GM12872 (cell line): Measurements from ENCODE around the gene FBP2.

Experiments
- TF ChIP-seq, protein P1 (sequence below): IDR thresholded peaks from 3 replicates; pipeline ENCODE4 v1.5.1; 2011; ENCODE audit warnings: low read depth, mild to moderate bottlenecking, low read length, moderate library complexity; ENCODE audit not compliant: insufficient read depth

Gene FBP2

GRCh38 chr9:94632737-94633136 lies 39.1 kb upstream of the FBP2 start:
- TF ChIP-seq, protein P1, sequence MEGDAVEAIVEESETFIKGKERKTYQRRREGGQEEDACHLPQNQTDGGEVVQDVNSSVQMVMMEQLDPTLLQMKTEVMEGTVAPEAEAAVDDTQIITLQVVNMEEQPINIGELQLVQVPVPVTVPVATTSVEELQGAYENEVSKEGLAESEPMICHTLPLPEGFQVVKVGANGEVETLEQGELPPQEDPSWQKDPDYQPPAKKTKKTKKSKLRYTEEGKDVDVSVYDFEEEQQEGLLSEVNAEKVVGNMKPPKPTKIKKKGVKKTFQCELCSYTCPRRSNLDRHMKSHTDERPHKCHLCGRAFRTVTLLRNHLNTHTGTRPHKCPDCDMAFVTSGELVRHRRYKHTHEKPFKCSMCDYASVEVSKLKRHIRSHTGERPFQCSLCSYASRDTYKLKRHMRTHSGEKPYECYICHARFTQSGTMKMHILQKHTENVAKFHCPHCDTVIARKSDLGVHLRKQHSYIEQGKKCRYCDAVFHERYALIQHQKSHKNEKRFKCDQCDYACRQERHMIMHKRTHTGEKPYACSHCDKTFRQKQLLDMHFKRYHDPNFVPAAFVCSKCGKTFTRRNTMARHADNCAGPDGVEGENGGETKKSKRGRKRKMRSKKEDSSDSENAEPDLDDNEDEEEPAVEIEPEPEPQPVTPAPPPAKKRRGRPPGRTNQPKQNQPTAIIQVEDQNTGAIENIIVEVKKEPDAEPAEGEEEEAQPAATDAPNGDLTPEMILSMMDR, result no peak

DNA sequence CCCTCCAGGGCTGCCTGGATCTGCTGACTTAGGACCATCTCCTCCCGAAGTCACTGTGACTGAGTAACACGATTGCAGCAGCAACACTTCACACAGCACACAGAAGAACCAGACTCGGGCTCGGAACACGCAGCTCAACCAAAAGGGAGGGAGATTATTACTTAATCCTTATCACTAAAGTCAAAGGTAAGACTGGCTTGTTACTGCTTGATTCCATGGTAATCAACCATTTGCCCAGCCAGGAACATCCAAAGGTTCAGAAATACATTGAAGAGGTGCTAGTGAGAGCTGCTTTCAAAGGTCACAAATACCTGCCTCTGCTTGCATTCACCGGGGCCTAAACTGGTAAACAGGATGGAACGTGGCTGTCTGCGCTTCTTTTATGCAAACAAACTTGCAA lies 38.0 kb upstream of the FBP2 start:
- TF ChIP-seq, protein P1, result no peak

DNA sequence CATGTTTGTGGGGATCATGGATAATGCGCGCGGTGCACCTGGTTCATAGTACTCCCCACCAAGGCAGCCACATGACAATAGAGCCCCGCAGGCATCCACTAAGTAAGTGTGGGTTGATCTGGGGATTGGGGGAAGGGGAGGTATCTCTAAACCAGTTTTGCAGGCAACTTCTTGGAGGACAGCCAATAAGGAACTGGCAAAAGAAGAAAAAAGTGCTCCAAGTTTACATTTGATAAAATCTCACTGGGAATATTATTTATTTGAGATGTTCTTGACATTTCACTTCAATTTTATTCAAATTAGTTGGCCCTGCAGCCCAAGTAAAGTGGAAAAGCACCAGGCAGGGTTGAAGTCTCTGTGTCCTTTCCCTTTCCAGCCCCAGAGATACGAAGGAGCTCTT lies 37.2 kb upstream of the FBP2 start:
- TF ChIP-seq, protein P1, result no peak

- TF ChIP-seq, protein P1, result no peak
Measured at GRCh38 chr9:94630281-94630680, 36.7 kb upstream of the FBP2 start.

GRCh38 chr9:94627287-94627686 lies 33.7 kb upstream of the FBP2 start:
- TF ChIP-seq, protein P1, result no peak

DNA sequence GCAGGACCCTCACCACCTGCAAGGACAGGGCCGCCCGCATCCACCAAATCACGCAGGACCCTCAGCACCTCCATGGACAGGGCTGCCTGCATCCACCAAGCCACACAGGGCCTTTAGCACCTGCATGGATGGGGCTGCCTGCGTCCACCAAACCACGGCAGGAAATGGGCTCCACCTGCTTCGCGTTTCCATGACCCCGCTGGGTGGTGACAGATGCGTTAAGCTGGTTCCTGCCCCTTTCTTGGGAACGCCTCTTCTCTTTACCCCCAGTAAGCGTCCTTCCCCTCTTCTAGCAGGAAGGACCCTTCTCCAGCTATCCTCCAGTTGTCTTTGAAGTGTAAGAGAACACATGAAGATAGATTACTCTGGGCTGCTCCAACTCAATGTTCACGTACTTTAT lies 32.2 kb upstream of the FBP2 start:
- TF ChIP-seq, protein P1, result no peak

DNA sequence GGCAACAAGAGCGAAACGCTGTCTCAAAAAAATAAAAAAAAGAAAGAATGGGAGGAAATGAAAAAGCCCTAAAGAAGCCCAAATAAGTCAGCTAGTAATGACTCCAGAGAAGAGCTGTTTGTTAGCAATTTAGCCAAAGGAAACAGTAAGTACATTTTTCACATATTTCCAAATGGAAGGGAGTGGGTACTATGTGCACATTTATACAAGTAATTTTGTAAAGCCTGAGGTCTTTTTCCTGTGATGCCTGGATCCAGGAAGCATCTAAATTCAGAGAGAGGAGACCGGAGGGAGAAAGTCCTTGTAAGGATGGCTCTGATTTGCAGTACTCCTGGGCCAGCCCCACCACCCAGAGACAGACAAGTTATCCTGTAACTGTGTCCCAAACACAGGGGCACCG lies 31.0 kb upstream of the FBP2 start:
- TF ChIP-seq, protein P1, result no peak

GRCh38 chr9:94623253-94623652 lies 29.6 kb upstream of the FBP2 start:
- TF ChIP-seq, protein P1, result peak; percentile 66
